ENCODE results near the gene OPA3. TPM values are rescaled to one million over a fixed set of nuclear protein-coding genes. Genes with fewer than 3 reads are reported as not detected.

OPA3 gene
- total and polyA plus RNA-seq, 5 donors: 17.5 to 27.6 (median 23.2) TPM

- WGBS: 59% methylated on average over 5 of the region's 5 CpGs
- ATAC-seq (no peak), DNase-seq (no peak)
- H3K27me3 ChIP-seq (ENCODE audit: control insufficient read depth, insufficient read depth): no peaks in the 10 kb centered on the region
- intact Hi-C loops (cut with DNase I): loop anchor here in 1 of 4 donors (10.0 kb wide), 1 partner anchor 54 kb away; no protein-coding TSS in a partner anchor
- peaks cover 5% of the 10 kb centered on the region for H3K4me1 ChIP-seq (ENCODE audit: control insufficient read depth, insufficient read depth, low read length)
- no peak overlapping the region for H3K4me3 ChIP-seq (ENCODE audit: low read length)
- H3K9me3 ChIP-seq (ENCODE audit: control insufficient read depth, low read length): no peaks in the 10 kb centered on the region
- H3K27ac ChIP-seq (ENCODE audit: low read length): peak overlapping the region; percentile 43
These were observed 5.7 kb downstream of the OPA3 start for GRCh38 chr19:45578861-45579260.

GRCh38 chr19:45577111-45577905, 7.3 kb downstream of the OPA3 start:
- Histone ChIP-seq H3K4me1 (ENCODE audit: control insufficient read depth, insufficient read depth, low read length) (peaks cover 5% of the 10 kb centered on the region), H3K27me3 (ENCODE audit: control insufficient read depth, insufficient read depth) (no peaks in the 10 kb centered on the region), H3K9me3 (ENCODE audit: control insufficient read depth, low read length) (no peaks in the 10 kb centered on the region), H3K4me3 (ENCODE audit: low read length) (no peak overlapping the region), H3K27ac (ENCODE audit: low read length) (peak overlapping the region; percentile 88)
- 42% methylated on average over 11 of the region's 11 CpGs for whole genome bisulfite sequencing
- DNase-seq: peak in 1 of 3 donors; percentile 68
- intact Hi-C loops (cut with DNase I): loop anchor here in 1 of 4 donors (10.0 kb wide), 1 partner anchor 53 kb away; no protein-coding TSS in a partner anchor
- ATAC-seq: peak; percentile 72

GRCh38 chr19:45576682-45577081, 7.9 kb downstream of the OPA3 start:
- ATAC-seq (peak in 1 of 2 donors; percentile 16), DNase-seq (no peak)
- WGBS: 85% methylated on average over 3 of the region's 3 CpGs
- Histone ChIP-seq H3K9me3 (ENCODE audit: control insufficient read depth, low read length) (no peaks in the 10 kb centered on the region), H3K27ac (ENCODE audit: low read length) (peak overlapping the region; percentile 88), H3K27me3 (ENCODE audit: control insufficient read depth, insufficient read depth) (no peaks in the 10 kb centered on the region), H3K4me1 (ENCODE audit: control insufficient read depth, insufficient read depth, low read length) (peaks cover 5% of the 10 kb centered on the region), H3K4me3 (ENCODE audit: low read length) (no peak overlapping the region)
- intact Hi-C loops (cut with DNase I): loop anchor here in 1 of 4 donors (10.0 kb wide), 1 partner anchor 52 kb away; no protein-coding TSS in a partner anchor

- no peak for DNase-seq
- Histone ChIP-seq H3K9me3 (ENCODE audit: control insufficient read depth, low read length) (no peaks in the 10 kb centered on the region), H3K27ac (ENCODE audit: low read length) (peak overlapping the region; percentile 83), H3K4me1 (ENCODE audit: control insufficient read depth, insufficient read depth, low read length) (peaks cover 5% of the 10 kb centered on the region), H3K4me3 (ENCODE audit: low read length) (no peak overlapping the region), H3K27me3 (ENCODE audit: control insufficient read depth, insufficient read depth) (no peaks in the 10 kb centered on the region)
- ATAC-seq: no peak
- intact Hi-C loops (cut with DNase I): loop anchor here in 1 of 4 donors (10.0 kb wide), 1 partner anchor 50 kb away; no protein-coding TSS in a partner anchor
- WGBS: 91% methylated on average over 5 of the region's 5 CpGs
These were observed 9.4 kb downstream of the OPA3 start for GRCh38 chr19:45575216-45575615.

- intact Hi-C loops (cut with DNase I): loop anchor here in 1 of 4 donors (10.0 kb wide), 1 partner anchor 50 kb away; no protein-coding TSS in a partner anchor
- peak; percentile 52 to 75 for ATAC-seq
- Histone ChIP-seq H3K27me3 (ENCODE audit: control insufficient read depth, insufficient read depth) (no peaks in the 10 kb centered on the region), H3K9me3 (ENCODE audit: control insufficient read depth, low read length) (no peaks in the 10 kb centered on the region), H3K27ac (ENCODE audit: low read length) (peak overlapping the region; percentile 83), H3K4me3 (ENCODE audit: low read length) (no peak overlapping the region), H3K4me1 (ENCODE audit: control insufficient read depth, insufficient read depth, low read length) (peaks cover 7% of the 10 kb centered on the region)
- whole genome bisulfite sequencing: 63% methylated on average over 4 of the region's 4 CpGs
- DNase-seq: no peak
These were observed 10.1 kb downstream of the OPA3 start for GRCh38 chr19:45574526-45574925.

- Histone ChIP-seq H3K27ac (ENCODE audit: low read length) (peak overlapping the region; percentile 91), H3K9me3 (ENCODE audit: control insufficient read depth, low read length) (no peaks in the 10 kb centered on the region), H3K27me3 (ENCODE audit: control insufficient read depth, insufficient read depth) (no peaks in the 10 kb centered on the region), H3K4me3 (ENCODE audit: low read length) (no peak overlapping the region), H3K4me1 (ENCODE audit: control insufficient read depth, insufficient read depth, low read length) (peaks cover 7% of the 10 kb centered on the region)
- intact Hi-C loops (cut with DNase I): loop anchor here in 2 of 4 donors (2.0 to 10.0 kb wide), 2 partner anchors 47 kb away; no protein-coding TSS in a partner anchor
- DNase-seq (no peak), ATAC-seq (peak in 1 of 2 donors; percentile 11)
- 70% methylated on average over 8 of the region's 8 CpGs for WGBS
These were observed 13.0 kb downstream of the OPA3 start for GRCh38 chr19:45571457-45572220.

GRCh38 chr19:45569619-45570421, 14.8 kb downstream of the OPA3 start:
- Histone ChIP-seq H3K27ac (ENCODE audit: low read length) (peak overlapping the region; percentile 64), H3K4me1 (ENCODE audit: control insufficient read depth, insufficient read depth, low read length) (peaks cover 5% of the 10 kb centered on the region), H3K27me3 (ENCODE audit: control insufficient read depth, insufficient read depth) (no peaks in the 10 kb centered on the region), H3K9me3 (ENCODE audit: control insufficient read depth, low read length) (no peaks in the 10 kb centered on the region), H3K4me3 (ENCODE audit: low read length) (no peak overlapping the region)
- DNase-seq (peak in 2 of 3 donors; percentile 71 to 80), ATAC-seq (peak; percentile 53 to 55)
- 53% methylated on average over 15 of the region's 15 CpGs for WGBS
- intact Hi-C loops (cut with DNase I): loop anchor here in 2 of 4 donors (2.0 to 10.0 kb wide), 2 partner anchors 45 kb away; no protein-coding TSS in a partner anchor

GRCh38 chr19:45568732-45569131, 15.9 kb downstream of the OPA3 start:
- WGBS: 92% methylated on average over 3 of the region's 3 CpGs
- peak overlapping the region; percentile 51 for H3K27ac ChIP-seq (ENCODE audit: low read length)

GRCh38 chr19:45567609-45568008, 17.0 kb downstream of the OPA3 start:
- no peak for DNase-seq
- 89% methylated on average over 2 of the region's 2 CpGs for WGBS
- no peak for ATAC-seq
- Histone ChIP-seq H3K27ac (ENCODE audit: low read length) (no peak overlapping the region), H3K4me1 (ENCODE audit: control insufficient read depth, insufficient read depth, low read length) (peaks cover 4% of the 10 kb centered on the region), H3K9me3 (ENCODE audit: control insufficient read depth, low read length) (no peaks in the 10 kb centered on the region), H3K4me3 (ENCODE audit: low read length) (no peak overlapping the region), H3K27me3 (ENCODE audit: control insufficient read depth, insufficient read depth) (no peaks in the 10 kb centered on the region)
- intact Hi-C loops (cut with DNase I): no loop called here

More at GRCh38 chr19:45568732-45569131, 15.9 kb downstream of the OPA3 start:
- Histone ChIP-seq H3K4me3 (ENCODE audit: low read length) (no peak overlapping the region), H3K9me3 (ENCODE audit: control insufficient read depth, low read length) (no peaks in the 10 kb centered on the region), H3K4me1 (ENCODE audit: control insufficient read depth, insufficient read depth, low read length) (peaks cover 4% of the 10 kb centered on the region), H3K27me3 (ENCODE audit: control insufficient read depth, insufficient read depth) (no peaks in the 10 kb centered on the region)
- intact Hi-C loops (cut with DNase I): no loop called here
- ATAC-seq (peak; percentile 47 to 61), DNase-seq (peak in 1 of 3 donors; percentile 6)

GRCh38 chr19:45564131-45564780, 20.3 kb downstream of the OPA3 start:
- 70% methylated on average over 5 of the region's 5 CpGs for WGBS
- Histone ChIP-seq H3K4me1 (ENCODE audit: control insufficient read depth, insufficient read depth, low read length) (peaks cover 8% of the 10 kb centered on the region), H3K27me3 (ENCODE audit: control insufficient read depth, insufficient read depth) (no peaks in the 10 kb centered on the region), H3K4me3 (ENCODE audit: low read length) (no peak overlapping the region), H3K9me3 (ENCODE audit: control insufficient read depth, low read length) (no peaks in the 10 kb centered on the region), H3K27ac (ENCODE audit: low read length) (no peak overlapping the region)
- DNase-seq: peak in 1 of 3 donors; percentile 16
- intact Hi-C loops (cut with DNase I): no loop called here
- no peak for ATAC-seq

Data from right cardiac atrium (tissue), 5 donors.